Measurements from ENCODE around the gene SCAP.
"Not testable (repeated sequence)": the region's sequence is repeated elsewhere in the genome, so short reads cannot be mapped to it uniquely, and the experiment has no call there.

The SCAP gene

DNA sequence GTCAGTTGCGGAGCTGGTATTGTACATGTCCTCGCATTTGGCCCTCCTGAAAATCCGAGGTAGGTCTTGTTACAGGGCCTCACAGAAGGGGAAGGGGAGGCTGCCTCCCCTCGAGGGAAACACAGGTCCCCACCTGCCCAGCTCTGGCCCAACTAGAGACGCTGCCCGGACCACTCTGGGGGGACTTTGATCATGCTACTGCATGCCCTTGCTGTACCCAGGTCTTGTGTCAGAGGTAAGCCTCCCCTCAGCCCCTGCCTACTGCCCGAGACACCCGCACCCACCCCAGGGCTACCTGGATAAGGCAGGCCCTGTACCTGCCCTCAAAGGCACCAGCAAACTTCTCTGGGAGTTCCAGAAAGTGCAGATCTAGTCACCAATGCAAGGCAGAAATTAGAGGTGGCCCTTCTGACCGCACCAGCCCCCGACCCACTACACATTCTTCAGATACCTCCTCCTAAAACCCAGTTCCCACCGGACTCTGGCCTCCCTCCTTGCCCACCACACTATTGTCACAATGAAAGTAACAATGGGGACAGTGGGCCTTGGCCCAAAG is 981 bp upstream of the SCAP start:
- no peak for DNase-seq (ENCODE audit: extremely low read depth, insufficient read length)
- TF ChIP-seq, protein P1, sequence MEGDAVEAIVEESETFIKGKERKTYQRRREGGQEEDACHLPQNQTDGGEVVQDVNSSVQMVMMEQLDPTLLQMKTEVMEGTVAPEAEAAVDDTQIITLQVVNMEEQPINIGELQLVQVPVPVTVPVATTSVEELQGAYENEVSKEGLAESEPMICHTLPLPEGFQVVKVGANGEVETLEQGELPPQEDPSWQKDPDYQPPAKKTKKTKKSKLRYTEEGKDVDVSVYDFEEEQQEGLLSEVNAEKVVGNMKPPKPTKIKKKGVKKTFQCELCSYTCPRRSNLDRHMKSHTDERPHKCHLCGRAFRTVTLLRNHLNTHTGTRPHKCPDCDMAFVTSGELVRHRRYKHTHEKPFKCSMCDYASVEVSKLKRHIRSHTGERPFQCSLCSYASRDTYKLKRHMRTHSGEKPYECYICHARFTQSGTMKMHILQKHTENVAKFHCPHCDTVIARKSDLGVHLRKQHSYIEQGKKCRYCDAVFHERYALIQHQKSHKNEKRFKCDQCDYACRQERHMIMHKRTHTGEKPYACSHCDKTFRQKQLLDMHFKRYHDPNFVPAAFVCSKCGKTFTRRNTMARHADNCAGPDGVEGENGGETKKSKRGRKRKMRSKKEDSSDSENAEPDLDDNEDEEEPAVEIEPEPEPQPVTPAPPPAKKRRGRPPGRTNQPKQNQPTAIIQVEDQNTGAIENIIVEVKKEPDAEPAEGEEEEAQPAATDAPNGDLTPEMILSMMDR (IDR thresholded peaks at IDR 0.05; ENCODE audit: insufficient read depth, low read length, poor library complexity, severe bottlenecking) = no peak
- Histone ChIP-seq H3K4me3 (replicated peaks; ENCODE audit: low read depth, low read length) (peak overlapping the region; percentile 89; the same call in 1 of the 2 replicates), H3K36me3 (ENCODE audit: control insufficient read depth, insufficient read depth, low read length) (no peaks in the 10 kb centered on the region), H3K27me3 (replicated peaks; ENCODE audit: control insufficient read depth, insufficient read depth, low read length) (no peaks in the 10 kb centered on the region)

DNA sequence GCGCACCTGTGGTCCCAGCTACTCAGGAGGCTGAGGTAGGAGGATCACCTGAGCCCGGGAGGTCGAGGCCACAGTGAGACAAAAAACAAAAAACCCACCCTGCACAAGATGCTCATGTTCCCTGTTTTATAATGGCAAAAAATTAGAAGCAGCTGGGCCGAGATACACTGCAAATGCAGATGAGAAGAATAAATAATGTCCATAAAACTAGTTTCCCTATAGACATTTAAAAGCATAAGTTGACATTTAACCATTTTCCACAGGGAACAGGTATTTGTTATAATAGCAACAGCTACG is 537 bp upstream of the SCAP start:
- no peak for DNase-seq (ENCODE audit: extremely low read depth, insufficient read length)
- Histone ChIP-seq H3K36me3 (ENCODE audit: control insufficient read depth, insufficient read depth, low read length) (no peaks in the 10 kb centered on the region), H3K27me3 (replicated peaks; ENCODE audit: control insufficient read depth, insufficient read depth, low read length) (no peaks in the 10 kb centered on the region), H3K4me3 (replicated peaks; ENCODE audit: low read depth, low read length) (peak overlapping the region; percentile 89)
- TF ChIP-seq, protein P1 (IDR thresholded peaks at IDR 0.05; ENCODE audit: insufficient read depth, low read length, poor library complexity, severe bottlenecking) = no peak

DNA sequence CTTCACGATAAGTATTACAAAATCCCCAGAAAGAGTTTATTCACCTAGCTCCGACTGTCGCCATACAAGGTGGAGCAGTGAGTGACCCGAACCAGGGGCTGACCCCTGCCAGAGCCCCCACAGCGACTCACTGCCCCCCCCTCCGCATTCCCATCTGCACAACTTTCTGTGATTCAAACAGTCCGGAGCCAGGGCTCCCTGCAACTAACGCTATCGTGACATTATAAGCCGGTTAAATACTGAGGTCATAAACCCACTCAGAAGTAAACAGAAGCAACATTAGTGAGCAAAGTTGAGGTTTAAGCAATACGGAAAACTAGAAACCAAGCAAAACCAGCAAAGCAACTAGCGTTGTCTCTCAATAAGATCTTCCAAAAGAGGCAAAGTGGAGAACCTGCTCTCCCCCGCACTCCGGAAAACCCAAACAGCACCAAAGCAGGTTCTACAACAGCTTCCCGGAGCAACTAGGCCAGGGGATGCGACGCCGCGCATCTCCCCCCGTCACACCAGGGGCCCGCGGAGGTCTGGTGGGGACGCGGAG is 642 bp downstream of the SCAP start:
- no peaks in the 10 kb centered on the region for H3K36me3 ChIP-seq (ENCODE audit: control insufficient read depth, insufficient read depth, low read length)
- H3K27me3 ChIP-seq (replicated peaks; ENCODE audit: control insufficient read depth, insufficient read depth, low read length) = no peaks in the 10 kb centered on the region
- DNase-seq (ENCODE audit: extremely low read depth, insufficient read length) = no peak
- TF ChIP-seq, protein P1 (IDR thresholded peaks at IDR 0.05; ENCODE audit: insufficient read depth, low read length, poor library complexity, severe bottlenecking) = no peak
- peak overlapping the region; percentile 89 for H3K4me3 ChIP-seq (replicated peaks; ENCODE audit: low read depth, low read length)

DNA sequence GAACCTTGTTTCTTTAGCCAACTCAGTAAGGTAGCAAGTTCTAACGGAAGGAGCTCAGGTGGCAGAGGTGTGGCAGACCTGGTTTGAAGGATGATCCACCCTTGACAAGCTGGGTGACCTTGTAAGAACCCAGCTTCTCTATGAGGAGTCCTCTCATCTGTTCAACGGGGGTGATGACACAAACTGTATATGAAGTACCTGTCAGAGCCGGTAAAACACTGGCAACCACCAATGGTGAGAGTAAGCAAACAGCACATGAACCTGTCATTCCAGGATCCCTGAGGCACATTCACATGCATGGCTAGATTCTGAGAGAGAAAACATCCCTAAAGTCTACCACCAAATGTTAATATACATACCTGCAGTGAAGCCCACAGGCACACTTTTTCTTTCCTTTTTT is 2.4 kb downstream of the SCAP start:
- no peaks in the 10 kb centered on the region for H3K36me3 ChIP-seq (ENCODE audit: control insufficient read depth, insufficient read depth, low read length)
- TF ChIP-seq, protein P1 (IDR thresholded peaks at IDR 0.05; ENCODE audit: insufficient read depth, low read length, poor library complexity, severe bottlenecking) = no peak
- no peak for DNase-seq (ENCODE audit: extremely low read depth, insufficient read length)
- no peaks in the 10 kb centered on the region for H3K27me3 ChIP-seq (replicated peaks; ENCODE audit: control insufficient read depth, insufficient read depth, low read length)
- no peak overlapping the region for H3K4me3 ChIP-seq (replicated peaks; ENCODE audit: low read depth, low read length)

DNA sequence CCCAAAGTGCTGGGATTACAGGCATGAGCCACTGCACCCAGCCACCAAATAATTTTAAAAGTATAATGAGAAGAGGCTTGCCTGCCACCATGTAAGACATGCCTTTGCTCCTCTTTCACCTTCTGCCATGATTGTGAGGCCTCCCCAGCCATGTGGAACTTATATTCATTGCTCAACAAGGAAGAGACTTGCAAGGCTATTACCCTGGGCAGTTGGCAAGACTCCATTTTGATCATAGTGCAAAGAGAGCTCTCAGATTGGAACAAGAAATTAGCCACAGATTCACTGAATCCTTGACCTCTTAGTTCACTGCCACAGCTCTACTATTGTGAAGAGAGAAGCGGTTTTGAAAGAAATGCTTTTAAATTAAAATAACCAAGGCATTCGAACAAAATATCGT is 6.1 kb downstream of the SCAP start:
- Histone ChIP-seq H3K27me3 (replicated peaks; ENCODE audit: control insufficient read depth, insufficient read depth, low read length) (no peaks in the 10 kb centered on the region), H3K4me3 (replicated peaks; ENCODE audit: low read depth, low read length) (no peak overlapping the region), H3K36me3 (ENCODE audit: control insufficient read depth, insufficient read depth, low read length) (no peaks in the 10 kb centered on the region)
- DNase-seq (ENCODE audit: extremely low read depth, insufficient read length) = no peak
- TF ChIP-seq, protein P1 (IDR thresholded peaks at IDR 0.05; ENCODE audit: insufficient read depth, low read length, poor library complexity, severe bottlenecking) = no peak

DNA sequence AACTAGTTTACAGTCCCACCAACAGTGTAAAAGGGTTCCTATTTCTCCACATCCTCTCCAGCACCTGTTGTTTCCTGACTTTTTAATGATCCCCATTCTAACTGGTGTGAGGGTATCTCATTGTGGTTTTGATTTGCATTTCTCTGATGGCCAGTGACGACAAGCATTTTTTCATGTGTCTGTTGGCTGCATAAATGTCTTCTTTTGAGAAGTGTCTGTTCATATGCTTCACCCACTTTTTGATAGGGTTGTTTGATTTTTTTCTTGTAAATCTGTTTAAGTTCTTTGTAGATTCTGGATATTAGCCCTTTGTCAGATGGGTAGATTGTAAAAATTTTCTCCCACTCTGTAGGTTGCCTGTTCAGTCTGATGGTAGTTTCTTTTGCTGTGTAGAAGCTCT is 7.4 kb downstream of the SCAP start:
- H3K27me3 ChIP-seq (replicated peaks; ENCODE audit: control insufficient read depth, insufficient read depth, low read length); H3K4me3 ChIP-seq (replicated peaks; ENCODE audit: low read depth, low read length); DNase-seq (ENCODE audit: extremely low read depth, insufficient read length); H3K36me3 ChIP-seq (ENCODE audit: control insufficient read depth, insufficient read depth, low read length): not testable (repeated sequence)

Measured in GM06990 (cell line).